Right lobe of liver (tissue), 6 donors: ENCODE measurements around the gene FAM149B1. TPM values are rescaled to one million over a fixed set of nuclear protein-coding genes. Genes with fewer than 3 reads are reported as not detected.

Experiments used
- ATAC-seq, 4 donors: fragments of 200-7000 bp; cut with Tn5 transposase; one replicate each; pipeline ENCODE4 v1.9.1; 2020; ENCODE audit warnings: mild to moderate bottlenecking in 4 of 4, moderate library complexity in 4 of 4
- DNase-seq, 3 donors: peaks; one replicate each; pipeline ENCODE4 v3.0.0-alpha.2; 2020
- H3K27ac ChIP-seq, 3 donors: fragments of 200-600 bp; one replicate each; pipeline ENCODE4 v1.8.0; 2022
- H3K27me3 ChIP-seq, 2 donors: fragments of 200-600 bp; one replicate each; pipeline ENCODE4 v1.8.0; 2022
- H3K36me3 ChIP-seq, 4 donors: fragments of 200-600 bp; sonication (generic) in 1 of 4; one replicate each; pipeline versions ENCODE4 v1.5.1 to v1.8.0; 2017 to 2022; ENCODE audit warnings: control low read depth in 1 of 4
- H3K4me1 ChIP-seq, 4 donors: fragments of 200-600 bp; sonication (generic) in 1 of 4; one replicate each; pipeline versions ENCODE4 v1.5.1 to v1.8.0; 2017 to 2022; ENCODE audit warnings: control low read depth in 1 of 4
- H3K4me3 ChIP-seq, 3 donors: fragments of 200-600 bp; one replicate each; pipeline ENCODE4 v1.8.0; 2022
- H3K9me3 ChIP-seq, 4 donors: fragments of 200-600 bp; sonication (generic) in 1 of 4; one replicate each; pipeline versions ENCODE4 v1.5.1 to v1.8.0; 2017 to 2022; ENCODE audit warnings: control low read depth in 1 of 4
- CTCF ChIP-seq, 4 donors: fragments of 200-600 bp in 3 of 4; fragments of 450-650 bp in 1 of 4; IDR thresholded peaks; one replicate each; pipeline versions ENCODE4 v1.5.1 to v1.8.0; 2016 to 2022; ENCODE audit warnings: antibody characterized with exemption in 4 of 4, mild to moderate bottlenecking in 2 of 4
- POLR2A ChIP-seq: fragments of 450-650 bp; IDR thresholded peaks from one replicate; pipeline ENCODE4 v1.6.1; 2017; ENCODE audit warnings: antibody characterized with exemption, mild to moderate bottlenecking
- WGBS: methylation state at CpG from one replicate; pipeline ENCODE4 v1.1.6; 2018; ENCODE audit warnings: low coverage, low lambda C conversion rate; ENCODE audit not compliant: insufficient coverage; ENCODE audit errors: missing lambda C conversion rate; 5-methylcytosine and 5-hydroxymethylcytosine counted together
- intact Hi-C, 2 donors: fragments of 100-400 bp; cut with DNase I; formaldehyde crosslinking; loops; one replicate each; pipeline versions ENCODE4 v1.11.2 to v1.14.1; 2022
- total RNA-seq, 6 experiments: library from RNA; depleted of rRNA in 2 of 6; stranded (reverse); fragments of >200 nt in 2 of 6; fragmentation: NEBNext Ultra II Directional in 3 of 6; extraction: Animal tissue kit (Norgen Biotek cat#: 25700) in 3 of 6; gene quantifications; one replicate each; pipeline versions ENCODE4 v1.1.0 to v1.2.4, GENCODE V29; 2016 to 2023
- donor health status: DM: no; HTN: yes; CAD: no.
- donor health status: DM: no; HTN: no; CAD: no.
- donor health status: DM: no; HTN: no; CAD: no.
- donor health status: DM: no; HTN: yes; CAD: no.
- donor health status: DM: no; HTN: yes; CAD: no.

Gene FAM149B1
- total RNA-seq, 6 experiments from 2014 or later, result 9.2 to 19.9 (median 13.8) TPM

GRCh38 chr10:73131301-73131700 is 36.6 kb upstream of the FAM149B1 start:
- Histone ChIP-seq H3K4me1 (peaks cover 0 to 34% (median 11%) of the 10 kb centered on the region in 4 donors), H3K9me3 (no peaks in the 10 kb centered on the region), H3K27me3 (no peaks in the 10 kb centered on the region), H3K4me3 (no peak overlapping the region), H3K36me3 (peaks cover 0 to 38% (median 7%) of the 10 kb centered on the region in 4 donors), H3K27ac (peak overlapping the region; percentile 48 to 67 (median 58))
- TF ChIP-seq POLR2A (no peak), CTCF (IDR thresholded peaks at IDR 0.05) (no peak)
- 53% methylated on average over 2 of the region's 2 CpGs for WGBS
- no peak for DNase-seq
- peak in 1 of 4 donors; percentile 52 for ATAC-seq
- intact Hi-C loops, result no loop called here

GRCh38 chr10:73131913-73132686 is 35.8 kb upstream of the FAM149B1 start:
- peak overlapping the region; percentile 52 to 67 (median 58) for H3K27ac ChIP-seq
- no peaks in the 10 kb centered on the region for H3K9me3 ChIP-seq
- DNase-seq (peak in 2 of 3 donors; percentile 45 to 56), ATAC-seq (peak; percentile 85 to 92 (median 90))
- intact Hi-C loops, result no loop called here
- H3K27me3 ChIP-seq, result no peaks in the 10 kb centered on the region
- TF ChIP-seq POLR2A (no peak), CTCF (IDR thresholded peaks at IDR 0.05) (no peak)
- 20% methylated on average over 2 of the region's 2 CpGs for WGBS
- H3K4me1 ChIP-seq, result peaks cover 0 to 34% (median 11%) of the 10 kb centered on the region in 4 donors
- no peak overlapping the region for H3K4me3 ChIP-seq
- H3K36me3 ChIP-seq, result peaks cover 0 to 42% (median 11%) of the 10 kb centered on the region in 4 donors

GRCh38 chr10:73134727-73135126 is 33.2 kb upstream of the FAM149B1 start:
- TF ChIP-seq POLR2A (no peak), CTCF (IDR thresholded peaks at IDR 0.05) (no peak)
- DNase-seq (no peak), ATAC-seq (no peak)
- Histone ChIP-seq H3K4me3 (no peak overlapping the region), H3K36me3 (peaks cover 0 to 62% (median 16%) of the 10 kb centered on the region in 4 donors), H3K9me3 (no peaks in the 10 kb centered on the region), H3K27ac (no peak overlapping the region), H3K27me3 (no peaks in the 10 kb centered on the region), H3K4me1 (peaks cover 0 to 34% (median 11%) of the 10 kb centered on the region in 4 donors)
- WGBS, result 87% methylated on average over 3 of the region's 3 CpGs
- intact Hi-C loops, result no loop called here

- DNase-seq, result no peak
- TF ChIP-seq POLR2A (no peak), CTCF (IDR thresholded peaks at IDR 0.05) (no peak)
- intact Hi-C loops, result no loop called here
- no peak for ATAC-seq
- Histone ChIP-seq H3K9me3 (no peaks in the 10 kb centered on the region), H3K4me3 (no peak overlapping the region), H3K27me3 (no peaks in the 10 kb centered on the region), H3K27ac (no peak overlapping the region), H3K36me3 (peaks cover 0 to 71% (median 16%) of the 10 kb centered on the region in 4 donors), H3K4me1 (peaks cover 0 to 28% (median 9%) of the 10 kb centered on the region in 4 donors)
- 62% methylated on average over 2 of the region's 2 CpGs for WGBS
Measured at GRCh38 chr10:73136627-73137026, 31.3 kb upstream of the FAM149B1 start.
